Thyroid gland (tissue), 4 donors: Measurements from ENCODE around the gene DNAH17.

Experiments
- POLR2A ChIP-seq, 2 donors: fragments of 450-650 bp; IDR thresholded peaks; one replicate each; pipeline ENCODE4 v1.6.1; 2017; ENCODE audit warnings: antibody characterized with exemption in 2 of 2, mild to moderate bottlenecking in 2 of 2, moderate library complexity in 1 of 2
- TF ChIP-seq, protein P1 (sequence below), 6 experiments: fragments of 200-600 bp in 3 of 6; fragments of 450-650 bp in 3 of 6; sonication (generic) in 3 of 6; IDR thresholded peaks; one replicate each; pipeline ENCODE4 v1.5.1; 2016 to 2019; ENCODE audit warnings: antibody characterized with exemption in 6 of 6, mild to moderate bottlenecking in 2 of 6, inconsistent platforms in 1 of 6, moderate library complexity in 1 of 6

- TF ChIP-seq, protein P1, sequence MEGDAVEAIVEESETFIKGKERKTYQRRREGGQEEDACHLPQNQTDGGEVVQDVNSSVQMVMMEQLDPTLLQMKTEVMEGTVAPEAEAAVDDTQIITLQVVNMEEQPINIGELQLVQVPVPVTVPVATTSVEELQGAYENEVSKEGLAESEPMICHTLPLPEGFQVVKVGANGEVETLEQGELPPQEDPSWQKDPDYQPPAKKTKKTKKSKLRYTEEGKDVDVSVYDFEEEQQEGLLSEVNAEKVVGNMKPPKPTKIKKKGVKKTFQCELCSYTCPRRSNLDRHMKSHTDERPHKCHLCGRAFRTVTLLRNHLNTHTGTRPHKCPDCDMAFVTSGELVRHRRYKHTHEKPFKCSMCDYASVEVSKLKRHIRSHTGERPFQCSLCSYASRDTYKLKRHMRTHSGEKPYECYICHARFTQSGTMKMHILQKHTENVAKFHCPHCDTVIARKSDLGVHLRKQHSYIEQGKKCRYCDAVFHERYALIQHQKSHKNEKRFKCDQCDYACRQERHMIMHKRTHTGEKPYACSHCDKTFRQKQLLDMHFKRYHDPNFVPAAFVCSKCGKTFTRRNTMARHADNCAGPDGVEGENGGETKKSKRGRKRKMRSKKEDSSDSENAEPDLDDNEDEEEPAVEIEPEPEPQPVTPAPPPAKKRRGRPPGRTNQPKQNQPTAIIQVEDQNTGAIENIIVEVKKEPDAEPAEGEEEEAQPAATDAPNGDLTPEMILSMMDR (IDR thresholded peaks at IDR 0.05) = no peak
- TF ChIP-seq POLR2A (IDR thresholded peaks at IDR 0.05) = no peak
Observed at GRCh38 chr17:78596871-78597764, 19.9 kb upstream of the DNAH17 start.
